IPS-NIHi7 (cell line): Measurements from ENCODE around the gene ECE1.

Experiments used
- DNase-seq: peaks from one replicate; pipeline ENCODE4 v3.0.0; 2012; ENCODE audit warnings: mixed read lengths; ENCODE audit errors: extremely low spot score

Gene ECE1

GRCh38 chr1:21269461-21270085 is 20.7 kb downstream of the ECE1 start:
- DNase-seq = no peak

GRCh38 chr1:21268281-21269239 is 21.7 kb downstream of the ECE1 start:
- DNase-seq = no peak

- no peak for DNase-seq
Observed at GRCh38 chr1:21267191-21268077, 22.8 kb downstream of the ECE1 start.

GRCh38 chr1:21266119-21266774 is 24.0 kb downstream of the ECE1 start:
- no peak for DNase-seq

- no peak for DNase-seq
Observed at GRCh38 chr1:21265644-21266043, 24.6 kb downstream of the ECE1 start.

GRCh38 chr1:21264898-21265297 is 25.4 kb downstream of the ECE1 start:
- no peak for DNase-seq

- no peak for DNase-seq
Observed at GRCh38 chr1:21263653-21264225, 26.5 kb downstream of the ECE1 start.

GRCh38 chr1:21263052-21263429 is 27.2 kb downstream of the ECE1 start:
- DNase-seq = no peak

- peak; percentile 52 for DNase-seq
Observed at GRCh38 chr1:21262293-21263051, 27.8 kb downstream of the ECE1 start.

- DNase-seq = peak; percentile 53
Observed at GRCh38 chr1:21261551-21262292, 28.5 kb downstream of the ECE1 start.

GRCh38 chr1:21260405-21261125 is 29.7 kb downstream of the ECE1 start:
- DNase-seq = no peak

GRCh38 chr1:21259316-21260076 is 30.8 kb downstream of the ECE1 start:
- no peak for DNase-seq

- DNase-seq = no peak
Observed at GRCh38 chr1:21258331-21259134, 31.7 kb downstream of the ECE1 start.

- no peak for DNase-seq
Observed at GRCh38 chr1:21257431-21258135, 32.7 kb downstream of the ECE1 start.

- no peak for DNase-seq
Observed at GRCh38 chr1:21256776-21257175, 33.5 kb downstream of the ECE1 start.

- no peak for DNase-seq
Observed at GRCh38 chr1:21255943-21256320, 34.3 kb downstream of the ECE1 start.
